ENCODE data around the gene HIGD2B.
"Not testable (repeated sequence)": the region's sequence is repeated elsewhere in the genome, so short reads cannot be mapped to it uniquely, and the experiment has no call there.

Gene HIGD2B, protein sequence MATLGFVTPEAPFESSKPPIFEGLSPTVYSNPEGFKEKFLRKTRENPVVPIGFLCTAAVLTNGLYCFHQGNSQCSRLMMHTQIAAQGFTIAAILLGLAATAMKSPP

GRCh38 chr15:72685925-72686794, at the start of gene HIGD2B, which contains the start of gene BBS4:
Gene HIGD2B, minus strand, starts transcription at chr15:72686182. Its CDS starts 9,808 bp downstream, at chr15:72676374.
Gene BBS4, plus strand, starts transcription at chr15:72686207. Its CDS starts 21 bp downstream, at chr15:72686228.
- peak; percentile 82 for DNase-seq (ENCODE audit: low spot score)

DNA sequence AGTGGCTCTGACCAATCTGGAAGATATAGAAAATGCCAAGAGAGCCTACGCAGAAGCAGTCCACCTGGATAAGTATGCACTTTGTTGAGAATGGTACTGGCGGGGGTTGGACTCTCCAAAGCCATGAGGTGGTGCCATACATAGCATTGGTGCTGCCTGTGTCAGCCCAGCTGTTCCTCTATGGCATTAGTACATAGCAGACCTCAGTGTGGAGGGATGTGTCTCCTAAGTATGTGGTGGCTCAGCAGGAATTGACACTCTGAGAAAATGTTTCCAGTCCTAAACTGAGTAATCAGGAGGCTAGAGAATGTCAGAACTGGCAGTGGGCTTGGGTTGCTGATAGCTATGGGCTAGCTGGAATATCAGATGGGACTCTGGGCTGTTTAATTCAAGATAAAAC, 49.1 kb upstream of the HIGD2B start:
- DNase-seq (ENCODE audit: low spot score) = no peak

DNA sequence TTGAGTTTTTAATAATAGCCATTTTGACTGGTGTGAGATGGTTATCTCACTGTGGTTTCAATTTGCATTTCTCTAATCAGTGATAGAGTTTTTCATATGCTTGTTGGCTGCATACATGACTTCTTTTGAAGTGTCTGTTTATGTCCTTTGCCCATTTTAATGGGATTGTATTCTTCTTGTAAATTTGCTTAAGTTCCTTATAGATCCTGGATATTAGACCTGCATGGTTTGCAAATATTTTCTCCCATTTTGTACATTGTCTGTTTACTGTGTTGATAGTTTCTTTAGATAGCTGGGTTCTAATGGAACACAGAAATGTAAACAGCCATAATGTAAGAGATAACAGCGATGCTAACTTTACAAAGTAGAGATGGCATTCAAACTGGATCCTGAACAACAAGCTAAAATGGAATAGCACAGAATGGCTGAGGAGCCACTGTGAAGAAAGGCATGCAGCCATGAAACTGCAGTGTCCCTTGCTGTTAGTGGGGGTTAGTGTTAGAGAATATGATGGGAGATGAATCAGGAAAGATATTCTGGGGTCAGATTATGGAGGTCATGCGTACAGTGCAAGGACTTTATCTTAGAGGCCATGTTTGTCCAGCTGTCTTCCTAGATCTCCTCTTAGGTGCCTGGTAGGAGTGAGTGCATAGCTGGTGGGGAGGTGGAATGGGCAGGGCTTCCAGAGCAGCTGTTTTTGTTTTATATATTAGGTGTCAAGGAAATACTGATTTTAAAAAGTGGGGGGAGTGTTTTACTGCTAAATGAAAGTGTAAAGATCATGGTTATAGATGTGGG, 48.2 kb upstream of the HIGD2B start:
- no peak for DNase-seq (ENCODE audit: low spot score)

- DNase-seq (ENCODE audit: low spot score) = no peak
Observed at GRCh38 chr15:72732516-72732915, 46.5 kb upstream of the HIGD2B start.

GRCh38 chr15:72732086-72732485, 46.1 kb upstream of the HIGD2B start:
- DNase-seq (ENCODE audit: low spot score) = no peak

GRCh38 chr15:72728821-72729220, 42.8 kb upstream of the HIGD2B start:
- DNase-seq (ENCODE audit: low spot score) = no peak

GRCh38 chr15:72728249-72728648, 42.3 kb upstream of the HIGD2B start:
- DNase-seq (ENCODE audit: low spot score) = not testable (repeated sequence)

DNA sequence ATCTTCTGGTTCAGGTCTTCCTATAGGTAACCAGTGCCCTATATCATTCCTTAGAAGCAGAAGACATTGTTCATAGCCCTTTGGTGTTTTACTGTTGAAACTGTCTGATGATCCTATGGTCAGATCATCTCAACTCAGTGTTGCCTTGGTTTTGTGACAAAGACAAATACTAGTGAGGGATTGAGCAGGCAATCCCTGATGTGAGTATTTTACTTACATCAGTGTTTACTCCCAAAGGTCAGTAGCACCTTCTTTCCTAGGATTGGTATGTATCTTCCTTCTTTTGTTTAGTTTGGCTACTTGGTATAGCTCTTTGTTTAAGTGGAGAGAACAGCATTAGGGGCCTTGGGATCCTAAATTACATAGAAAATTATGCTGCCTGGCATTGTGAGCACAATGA, 41.2 kb upstream of the HIGD2B start:
- no peak for DNase-seq (ENCODE audit: low spot score)

GRCh38 chr15:72725851-72726250, 39.9 kb upstream of the HIGD2B start:
- DNase-seq (ENCODE audit: low spot score) = not testable (repeated sequence)

GRCh38 chr15:72725446-72725845, 39.5 kb upstream of the HIGD2B start:
- DNase-seq (ENCODE audit: low spot score) = no peak

GRCh38 chr15:72724028-72724427, 38.0 kb upstream of the HIGD2B start:
- DNase-seq (ENCODE audit: low spot score) = no peak

- DNase-seq (ENCODE audit: low spot score) = peak; percentile 63
Observed at GRCh38 chr15:72722071-72722696, 36.2 kb upstream of the HIGD2B start.

- not testable (repeated sequence) for DNase-seq (ENCODE audit: low spot score)
Observed at GRCh38 chr15:72708551-72709303, 22.7 kb upstream of the HIGD2B start.

DNA sequence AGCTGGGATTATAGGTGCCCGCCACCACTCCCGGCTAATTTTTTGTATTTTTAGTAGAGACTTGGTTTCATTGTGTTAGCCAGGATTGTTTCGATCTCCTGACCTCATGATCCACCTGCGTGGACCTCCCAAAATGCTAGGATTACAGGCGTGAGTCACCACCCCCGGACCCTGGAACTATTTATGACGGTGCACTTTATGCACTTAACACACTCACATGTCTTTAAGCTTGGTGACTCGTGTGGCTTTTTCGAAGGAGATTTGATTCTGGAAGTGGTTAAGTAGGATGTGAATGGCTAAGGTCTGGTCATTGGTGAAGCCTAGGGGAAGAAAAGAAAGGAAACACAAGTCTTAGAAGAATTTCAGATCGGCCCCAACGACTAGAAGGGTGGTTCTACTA, 20.3 kb upstream of the HIGD2B start:
- DNase-seq (ENCODE audit: low spot score) = no peak

- no peak for DNase-seq (ENCODE audit: low spot score)
Observed at GRCh38 chr15:72700076-72700475, 14.1 kb upstream of the HIGD2B start.

GRCh38 chr15:72698938-72699337, 13.0 kb upstream of the HIGD2B start:
- no peak for DNase-seq (ENCODE audit: low spot score)

GRCh38 chr15:72690938-72691337, 5.0 kb upstream of the HIGD2B start:
- DNase-seq (ENCODE audit: low spot score) = no peak

GRCh38 chr15:72688697-72689096, 2.7 kb upstream of the HIGD2B start:
- DNase-seq (ENCODE audit: low spot score) = no peak

DNA sequence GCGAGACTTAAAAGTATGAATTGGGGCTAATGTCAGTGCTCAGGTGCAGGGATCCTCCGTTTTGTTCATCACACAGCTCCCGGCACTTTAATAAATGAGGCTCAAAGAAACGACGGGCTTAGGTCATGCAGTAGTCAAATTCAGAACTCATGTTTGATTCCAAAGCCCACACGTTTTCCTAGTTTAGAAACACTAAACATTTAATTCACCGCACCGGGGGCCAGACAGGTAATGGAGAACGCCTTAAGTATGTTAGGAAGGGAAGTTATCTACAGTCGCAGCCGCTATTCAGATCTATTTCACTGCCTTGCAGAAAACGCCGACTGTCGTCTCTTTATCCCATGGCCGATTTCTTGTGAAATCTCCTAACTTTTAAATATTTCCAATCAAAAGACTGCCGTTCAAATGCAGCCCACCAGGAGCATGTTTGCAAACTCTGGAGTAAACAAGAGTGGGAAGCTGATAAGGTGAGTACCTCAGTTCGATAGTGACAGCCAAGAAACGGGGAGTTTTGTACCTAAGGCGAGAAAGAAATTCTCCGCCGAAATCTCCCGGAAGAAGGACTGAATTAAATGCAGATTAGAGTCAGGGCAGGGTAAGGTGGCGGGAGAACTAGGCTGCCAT, 569 bp downstream of the HIGD2B start:
- DNase-seq (ENCODE audit: low spot score) = no peak

DNA sequence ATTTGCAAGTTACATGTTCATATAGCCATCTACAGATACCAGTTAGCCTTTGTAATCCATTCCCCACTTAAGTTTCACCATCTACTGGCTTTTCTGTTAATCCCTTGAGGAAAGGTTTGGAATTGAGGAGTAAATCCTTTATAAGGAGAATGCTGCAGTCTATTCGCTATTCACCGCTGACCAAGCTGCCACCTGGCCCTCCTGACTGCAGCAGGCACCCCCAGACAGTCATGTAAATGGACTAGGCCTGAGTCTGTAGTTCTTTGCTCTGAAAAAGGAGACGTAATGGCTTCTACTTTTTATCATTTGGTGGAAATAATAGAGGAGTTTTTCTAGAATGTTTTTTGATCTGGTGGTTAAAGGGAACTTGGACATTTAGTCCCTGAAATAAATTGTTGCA, 3.2 kb downstream of the HIGD2B start:
- DNase-seq (ENCODE audit: low spot score) = no peak

DNA sequence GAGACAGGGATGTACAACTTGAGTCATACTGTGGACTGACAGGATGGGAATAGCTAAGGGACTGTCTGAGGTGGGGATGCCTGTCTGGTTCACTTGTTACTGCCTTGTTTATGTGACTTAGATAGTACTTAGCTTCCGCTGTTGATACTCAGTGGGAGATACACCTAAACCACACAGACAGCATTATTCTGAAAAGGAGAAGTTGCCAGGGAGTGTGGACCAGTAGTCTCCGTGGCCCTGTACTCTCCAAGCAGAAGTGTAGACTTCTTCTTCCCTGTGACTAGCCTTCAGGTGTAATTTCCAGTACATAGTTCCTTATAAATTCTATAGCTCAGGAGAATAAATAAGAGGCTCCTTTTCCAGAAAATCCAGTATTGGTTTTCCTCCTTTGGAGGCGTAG, 5.1 kb downstream of the HIGD2B start:
- no peak for DNase-seq (ENCODE audit: low spot score)
